Uterus (tissue), 2 donors: ENCODE measurements around the gene NOC3L.

Experiments
- POLR2A ChIP-seq, 2 donors: fragments of 450-650 bp; IDR thresholded peaks; one replicate each; pipeline ENCODE4 v1.6.1; 2016; ENCODE audit warnings: antibody characterized with exemption in 2 of 2, mild to moderate bottlenecking in 1 of 2, moderate library complexity in 1 of 2
- TF ChIP-seq, protein P1 (sequence below), 4 experiments: fragments of 200-600 bp in 2 of 4; fragments of 450-650 bp in 2 of 4; sonication (generic) in 2 of 4; IDR thresholded peaks; one replicate each; pipeline ENCODE4 v1.5.1; 2016 to 2019; ENCODE audit warnings: antibody characterized with exemption in 4 of 4, mild to moderate bottlenecking in 2 of 4, moderate library complexity in 1 of 4

DNA sequence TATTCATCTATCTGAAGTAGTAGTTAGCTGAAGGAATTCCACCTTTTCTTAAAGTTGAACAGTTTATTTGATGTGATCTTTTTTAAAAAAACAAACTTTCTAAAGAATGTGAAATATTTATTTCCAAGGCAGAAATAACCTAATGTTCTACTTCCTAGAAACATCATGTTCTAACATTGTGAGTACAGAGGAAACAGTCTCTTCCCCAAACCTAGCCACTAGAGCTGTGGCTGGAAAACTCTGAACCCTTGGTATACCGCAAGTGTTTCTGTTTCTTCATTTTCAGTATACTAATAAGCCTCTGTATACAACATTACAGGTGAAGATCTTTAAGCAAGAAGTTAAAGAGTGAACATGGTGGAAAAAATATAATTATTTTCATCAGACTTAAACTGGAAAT, 35.1 kb downstream of the NOC3L start:
- TF ChIP-seq, protein P1, sequence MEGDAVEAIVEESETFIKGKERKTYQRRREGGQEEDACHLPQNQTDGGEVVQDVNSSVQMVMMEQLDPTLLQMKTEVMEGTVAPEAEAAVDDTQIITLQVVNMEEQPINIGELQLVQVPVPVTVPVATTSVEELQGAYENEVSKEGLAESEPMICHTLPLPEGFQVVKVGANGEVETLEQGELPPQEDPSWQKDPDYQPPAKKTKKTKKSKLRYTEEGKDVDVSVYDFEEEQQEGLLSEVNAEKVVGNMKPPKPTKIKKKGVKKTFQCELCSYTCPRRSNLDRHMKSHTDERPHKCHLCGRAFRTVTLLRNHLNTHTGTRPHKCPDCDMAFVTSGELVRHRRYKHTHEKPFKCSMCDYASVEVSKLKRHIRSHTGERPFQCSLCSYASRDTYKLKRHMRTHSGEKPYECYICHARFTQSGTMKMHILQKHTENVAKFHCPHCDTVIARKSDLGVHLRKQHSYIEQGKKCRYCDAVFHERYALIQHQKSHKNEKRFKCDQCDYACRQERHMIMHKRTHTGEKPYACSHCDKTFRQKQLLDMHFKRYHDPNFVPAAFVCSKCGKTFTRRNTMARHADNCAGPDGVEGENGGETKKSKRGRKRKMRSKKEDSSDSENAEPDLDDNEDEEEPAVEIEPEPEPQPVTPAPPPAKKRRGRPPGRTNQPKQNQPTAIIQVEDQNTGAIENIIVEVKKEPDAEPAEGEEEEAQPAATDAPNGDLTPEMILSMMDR (IDR thresholded peaks at IDR 0.05): no peak
- TF ChIP-seq POLR2A (IDR thresholded peaks at IDR 0.05): no peak
